ENCODE results near the gene DPH7. TPM values are rescaled to one million over a fixed set of nuclear protein-coding genes. Genes with fewer than 3 reads are reported as not detected.

The DPH7 gene
- total and polyA plus RNA-seq, 2 of the 8 experiments (the other 6 are each of a cell fraction or from before 2014, with no cell fraction given) = 44.6 to 45.5 TPM

GRCh38 chr9:137564817-137565411 lies 13.8 kb downstream of the DPH7 start (continued):
- TF ChIP-seq, protein P1, sequence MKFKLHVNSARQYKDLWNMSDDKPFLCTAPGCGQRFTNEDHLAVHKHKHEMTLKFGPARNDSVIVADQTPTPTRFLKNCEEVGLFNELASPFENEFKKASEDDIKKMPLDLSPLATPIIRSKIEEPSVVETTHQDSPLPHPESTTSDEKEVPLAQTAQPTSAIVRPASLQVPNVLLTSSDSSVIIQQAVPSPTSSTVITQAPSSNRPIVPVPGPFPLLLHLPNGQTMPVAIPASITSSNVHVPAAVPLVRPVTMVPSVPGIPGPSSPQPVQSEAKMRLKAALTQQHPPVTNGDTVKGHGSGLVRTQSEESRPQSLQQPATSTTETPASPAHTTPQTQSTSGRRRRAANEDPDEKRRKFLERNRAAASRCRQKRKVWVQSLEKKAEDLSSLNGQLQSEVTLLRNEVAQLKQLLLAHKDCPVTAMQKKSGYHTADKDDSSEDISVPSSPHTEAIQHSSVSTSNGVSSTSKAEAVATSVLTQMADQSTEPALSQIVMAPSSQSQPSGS (IDR thresholded peaks at IDR 0.05; ENCODE audit: low read length) = no peak
- TF ChIP-seq CHD1 (IDR thresholded peaks at IDR 0.05; ENCODE audit: low read depth, low read length) = no peak
- TF ChIP-seq ASH2L (IDR thresholded peaks at IDR 0.05; ENCODE audit: low read length) = no peak
